Measurements from ENCODE around the gene MARCHF2. TPM values are rescaled to one million over a fixed set of nuclear protein-coding genes. Genes with fewer than 3 reads are reported as not detected.

MARCHF2 gene
- total and polyA plus RNA-seq, 9 of the 15 experiments (the other 6 are each of a cell fraction or from before 2014, with no cell fraction given) = 0.39 to 6.4 (median 2.2) TPM

GRCh38 chr19:8389891-8390616, 23.1 kb upstream of the MARCHF2 start, which contains the start of gene RAB11B (continued):
- TF ChIP-seq TAL1 (IDR thresholded peaks at IDR 0.05) (no peak), HMG20B (CRISPR knock-in tag; IDR thresholded peaks at IDR 0.05) (no peak), NBN (IDR thresholded peaks at IDR 0.05; ENCODE audit: low read depth) (peak; percentile 100), TFE3 (CRISPR knock-in tag; IDR thresholded peaks at IDR 0.05) (no peak), NONO (IDR thresholded peaks at IDR 0.05; ENCODE audit: low read depth in 2 of 2, low read length in 1 of 2) (peak in 1 of 2 experiments; percentile 89; a peak in 1 of 4 replicates), BCOR (IDR thresholded peaks at IDR 0.05) (no peak), SIN3A (IDR thresholded peaks at IDR 0.05; ENCODE audit: borderline replicate concordance in 2 of 2, control insufficient read depth in 1 of 2, low read depth in 2 of 2, low read length in 2 of 2) (peak in 1 of 2 experiments; percentile 61; a peak in 1 of 4 replicates), ZNF655 (CRISPR knock-in tag; IDR thresholded peaks at IDR 0.05) (no peak), SOX6 (IDR thresholded peaks at IDR 0.05) (peak; percentile 59), EP300 (IDR thresholded peaks at IDR 0.05; ENCODE audit: low read length) (peak; percentile 24; the same call in 1 of the 2 replicates), THAP7 (CRISPR knock-in tag; IDR thresholded peaks at IDR 0.05) (0 out of 2 replicates have a peak, but pooled peaks have one; percentile 20), RNF219 (CRISPR knock-in tag; IDR thresholded peaks at IDR 0.05) (no peak), KDM5B (IDR thresholded peaks at IDR 0.05; ENCODE audit: insufficient replicate concordance, low read depth, low read length) (peak; percentile 46), ZBTB49 (CRISPR knock-in tag; IDR thresholded peaks at IDR 0.05; ENCODE audit: borderline replicate concordance) (no peak), NRF1 (conservative IDR thresholded peaks at IDR 0.05 in 1 of 2, IDR thresholded peaks at IDR 0.05 in 1 of 2) (peak; percentile 81 to 85), GATAD2A (IDR thresholded peaks at IDR 0.05) (no peak), KLF1 (tag; IDR thresholded peaks at IDR 0.05) (peak; percentile 96; the same call in 1 of the 2 replicates), RAD21 (CRISPR knock-in tag; conservative IDR thresholded peaks at IDR 0.05 in 1 of 2, IDR thresholded peaks at IDR 0.05 in 1 of 2) (no peak), DMBX1 (CRISPR knock-in tag; IDR thresholded peaks at IDR 0.05; ENCODE audit: borderline replicate concordance) (peak; percentile 22; the same call in 1 of the 2 replicates)
